NOMO-1 treated with DMSO at 0.1 percent for 48 hours (cell line): Measurements from ENCODE around the gene ENOX1.
"Not testable (repeated sequence)": the region's sequence is repeated elsewhere in the genome, so short reads cannot be mapped to it uniquely, and the experiment has no call there.

Experiments
- DNase-seq: peaks from one replicate; lab custom pipeline; 2025; ENCODE audit not compliant: unreplicated experiment; lab: John Stamatoyannopoulos, UW

The ENOX1 gene

GRCh38 chr13:43786766-43787517, at the start of gene ENOX1:
Gene ENOX1 (minus strand): TSS chr13:43786972.
- peak; percentile 36 for DNase-seq

GRCh38 chr13:43835701-43836100, 48.9 kb upstream of the ENOX1 start:
- DNase-seq: no peak

GRCh38 chr13:43831088-43831487, 44.3 kb upstream of the ENOX1 start:
- no peak for DNase-seq

DNA sequence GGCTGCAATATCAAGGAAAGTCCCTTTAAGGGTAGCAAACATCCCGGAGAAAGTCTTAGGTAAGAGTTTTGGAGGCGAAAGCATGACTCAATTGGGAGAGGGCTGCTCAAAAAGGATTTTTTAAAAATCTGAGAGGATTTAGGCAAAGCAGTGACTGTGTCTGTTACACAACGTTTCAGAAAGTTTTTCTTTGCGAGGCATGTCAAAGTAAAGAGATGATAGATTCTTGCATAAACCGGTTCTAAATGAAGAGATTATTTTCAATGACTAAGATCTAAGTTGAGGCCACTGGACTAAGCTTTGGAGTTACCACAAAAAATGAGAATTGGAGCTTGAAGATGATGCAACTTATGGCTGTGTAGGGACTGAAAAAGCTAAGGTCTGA, 43.7 kb upstream of the ENOX1 start:
- peak; percentile 95 for DNase-seq

DNA sequence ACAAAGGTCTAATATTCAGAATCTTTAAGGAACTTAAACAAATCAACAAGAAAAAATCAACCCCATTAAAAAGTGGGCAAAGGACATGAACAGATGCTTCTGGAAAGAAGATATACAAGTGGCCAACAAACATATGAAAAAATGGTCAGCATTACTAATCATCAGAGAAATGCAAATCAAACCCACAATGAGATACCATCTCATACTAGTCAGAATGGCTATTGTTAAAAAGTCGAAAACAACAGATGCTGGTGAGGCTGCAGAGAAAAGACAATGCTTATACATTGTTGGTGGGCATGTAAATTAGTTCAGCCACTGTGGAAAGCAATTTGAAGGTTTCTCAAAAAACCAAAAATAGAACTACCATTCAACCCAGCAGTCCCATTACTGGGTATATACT, 37.9 kb upstream of the ENOX1 start:
- not testable (repeated sequence) for DNase-seq

- DNase-seq: no peak
Observed at GRCh38 chr13:43822969-43823368, 36.2 kb upstream of the ENOX1 start.

- no peak for DNase-seq
Observed at GRCh38 chr13:43816401-43816889, 29.7 kb upstream of the ENOX1 start.

- no peak for DNase-seq
Observed at GRCh38 chr13:43815204-43815603, 28.4 kb upstream of the ENOX1 start.

GRCh38 chr13:43808676-43809075, 21.9 kb upstream of the ENOX1 start:
- no peak for DNase-seq

- DNase-seq: no peak
Observed at GRCh38 chr13:43805681-43806128, 18.9 kb upstream of the ENOX1 start.

GRCh38 chr13:43805071-43805468, 18.3 kb upstream of the ENOX1 start:
- DNase-seq: no peak

DNA sequence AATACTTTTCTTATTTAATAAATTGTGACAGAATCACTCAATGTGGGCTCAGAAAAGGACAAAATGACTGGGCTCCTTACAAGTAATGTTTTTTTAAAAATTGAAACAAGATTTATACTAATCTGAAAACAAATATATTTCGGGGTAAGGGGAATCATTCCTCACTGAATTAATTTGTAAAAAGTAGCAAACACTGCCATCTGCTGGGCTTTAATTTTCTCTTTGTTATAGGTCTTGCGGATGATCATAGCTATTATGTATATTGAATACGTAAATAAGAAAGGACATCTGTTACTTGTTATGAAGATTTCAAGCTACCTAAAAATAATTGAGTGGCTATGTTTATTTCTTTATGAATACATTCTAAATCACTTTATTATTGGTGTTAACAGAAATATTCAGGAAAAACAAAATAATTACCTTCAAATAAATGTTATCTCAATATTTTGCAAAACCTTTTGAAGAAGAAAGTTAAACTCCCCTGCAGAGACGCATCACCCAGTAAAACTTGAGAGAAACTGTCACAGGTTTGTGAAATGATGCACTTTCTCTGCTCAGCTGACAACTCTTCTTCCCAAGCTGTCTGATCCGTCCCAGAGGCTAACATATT, 17.8 kb upstream of the ENOX1 start:
- DNase-seq: peak; percentile 42

DNA sequence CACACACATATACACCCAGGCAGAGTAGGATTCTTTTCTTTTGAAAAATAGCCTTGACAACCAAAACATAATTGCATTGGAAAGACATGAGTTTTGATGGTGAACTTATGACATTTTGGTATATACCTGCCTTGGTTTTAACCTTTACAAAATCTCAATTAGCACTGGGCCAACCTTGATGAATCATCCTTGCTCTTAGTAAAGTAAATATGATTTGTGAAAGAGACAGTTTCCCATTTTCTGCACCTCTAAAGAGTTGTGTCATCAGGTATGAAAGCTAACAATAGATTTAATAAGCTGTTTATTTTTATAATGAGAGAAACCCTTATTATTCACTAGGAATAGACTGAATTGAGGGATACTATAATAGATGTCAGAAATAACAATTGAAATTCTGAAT, 15.7 kb upstream of the ENOX1 start:
- no peak for DNase-seq

- DNase-seq: no peak
Observed at GRCh38 chr13:43800828-43801227, 14.1 kb upstream of the ENOX1 start.

- DNase-seq: no peak
Observed at GRCh38 chr13:43799191-43799590, 12.4 kb upstream of the ENOX1 start.

GRCh38 chr13:43797869-43798268, 11.1 kb upstream of the ENOX1 start:
- no peak for DNase-seq

- DNase-seq: no peak
Observed at GRCh38 chr13:43797159-43797558, 10.4 kb upstream of the ENOX1 start.

GRCh38 chr13:43794416-43794815, 7.6 kb upstream of the ENOX1 start:
- DNase-seq: no peak

- no peak for DNase-seq
Observed at GRCh38 chr13:43792076-43792881, 5.5 kb upstream of the ENOX1 start.

DNA sequence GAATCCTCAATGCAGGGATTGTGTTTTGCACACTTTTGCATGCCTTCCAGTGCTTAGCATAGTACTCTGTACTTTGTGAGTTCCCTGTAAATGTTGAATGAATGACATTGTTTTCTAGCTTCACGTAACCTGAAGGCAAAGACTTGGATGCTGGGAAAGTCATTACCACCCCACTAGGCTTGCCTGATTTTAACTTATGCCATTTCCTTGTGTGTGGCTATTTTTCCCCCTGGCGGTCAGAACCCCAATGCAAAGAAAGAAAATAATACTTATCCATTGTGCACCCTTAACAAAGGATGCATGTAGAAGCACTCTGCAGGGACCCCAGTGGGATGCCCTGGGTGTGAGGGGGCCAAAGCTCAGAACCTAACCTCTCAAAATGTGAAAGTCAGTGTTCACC, 1.2 kb upstream of the ENOX1 start:
- no peak for DNase-seq

GRCh38 chr13:43787518-43787891, 733 bp upstream of the ENOX1 start:
- DNase-seq: no peak

DNA sequence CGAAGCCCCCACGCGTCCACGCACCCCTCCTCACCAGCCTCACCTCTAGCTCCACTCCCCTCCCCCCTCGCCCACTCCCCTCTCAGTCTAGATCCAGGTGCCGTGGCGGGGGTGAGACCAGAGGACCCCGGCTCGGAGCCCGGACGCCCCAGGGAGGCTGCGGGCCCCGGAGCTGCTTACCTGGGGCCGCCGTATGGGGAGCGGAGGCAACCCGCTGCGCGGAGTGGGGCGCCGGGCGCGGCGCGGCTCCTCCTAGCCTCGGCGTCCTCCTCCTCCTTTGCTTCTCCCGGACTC, 353 bp downstream of the ENOX1 start:
- DNase-seq: no peak
